DMS79 (cell line): Measurements from ENCODE around the gene PLA2G4D.

ENCODE experiments used
- DNase-seq: peaks from one replicate; lab custom pipeline; 2025; lab: John Stamatoyannopoulos, UW

The PLA2G4D gene

GRCh38 chr15:42090781-42091180 lies 3.6 kb downstream of the PLA2G4D start:
- DNase-seq, result no peak

GRCh38 chr15:42090370-42090769 lies 4.0 kb downstream of the PLA2G4D start:
- DNase-seq, result no peak

- DNase-seq, result no peak
Observed at GRCh38 chr15:42089942-42090341, 4.4 kb downstream of the PLA2G4D start.

GRCh38 chr15:42088801-42089640 lies 5.3 kb downstream of the PLA2G4D start:
- peak; percentile 39 for DNase-seq

GRCh38 chr15:42087926-42088800 lies 6.2 kb downstream of the PLA2G4D start:
- no peak for DNase-seq

- no peak for DNase-seq
Observed at GRCh38 chr15:42087460-42087859, 6.9 kb downstream of the PLA2G4D start.

- no peak for DNase-seq
Observed at GRCh38 chr15:42085721-42086120, 8.6 kb downstream of the PLA2G4D start.

GRCh38 chr15:42085236-42085605 lies 9.1 kb downstream of the PLA2G4D start:
- no peak for DNase-seq

- no peak for DNase-seq
Observed at GRCh38 chr15:42084465-42085235, 9.7 kb downstream of the PLA2G4D start.

GRCh38 chr15:42083916-42084315 lies 10.4 kb downstream of the PLA2G4D start:
- DNase-seq, result no peak

- no peak for DNase-seq
Observed at GRCh38 chr15:42083605-42083908, 10.8 kb downstream of the PLA2G4D start.

- DNase-seq, result no peak
Observed at GRCh38 chr15:42082823-42083604, 11.3 kb downstream of the PLA2G4D start.

GRCh38 chr15:42082141-42082540 lies 12.2 kb downstream of the PLA2G4D start:
- DNase-seq, result no peak

GRCh38 chr15:42080919-42081830 lies 13.2 kb downstream of the PLA2G4D start:
- DNase-seq, result no peak

- no peak for DNase-seq
Observed at GRCh38 chr15:42080186-42080918, 14.0 kb downstream of the PLA2G4D start.

GRCh38 chr15:42079401-42079908 lies 14.9 kb downstream of the PLA2G4D start:
- DNase-seq, result no peak

GRCh38 chr15:42078903-42079302 lies 15.5 kb downstream of the PLA2G4D start:
- no peak for DNase-seq

GRCh38 chr15:42077689-42078088 lies 16.7 kb downstream of the PLA2G4D start:
- DNase-seq, result no peak

- DNase-seq, result no peak
Observed at GRCh38 chr15:42073418-42073817, 20.9 kb downstream of the PLA2G4D start.
